SKM-1 treated with dmso at 0.1 percent for 144 hours (cell line): ENCODE data around the gene VWA3B.
"Not testable (repeated sequence)": the region's sequence is repeated elsewhere in the genome, so short reads cannot be mapped to it uniquely, and the experiment has no call there.

Experiments used
- DNase-seq: peaks from one replicate; lab custom pipeline; 2025; ENCODE audit not compliant: unreplicated experiment; lab: John Stamatoyannopoulos, UW

The VWA3B gene

GRCh38 chr2:98242003-98242402 is 155.0 kb downstream of the VWA3B start:
- DNase-seq = no peak

- DNase-seq = peak; percentile 32
Observed at GRCh38 chr2:98245491-98245890, 158.5 kb downstream of the VWA3B start.

GRCh38 chr2:98247383-98247782 is 160.4 kb downstream of the VWA3B start:
- DNase-seq = no peak

GRCh38 chr2:98252038-98252773 is 165.2 kb downstream of the VWA3B start:
- DNase-seq = peak; percentile 57

GRCh38 chr2:98253461-98254070 is 166.6 kb downstream of the VWA3B start:
- no peak for DNase-seq

DNA sequence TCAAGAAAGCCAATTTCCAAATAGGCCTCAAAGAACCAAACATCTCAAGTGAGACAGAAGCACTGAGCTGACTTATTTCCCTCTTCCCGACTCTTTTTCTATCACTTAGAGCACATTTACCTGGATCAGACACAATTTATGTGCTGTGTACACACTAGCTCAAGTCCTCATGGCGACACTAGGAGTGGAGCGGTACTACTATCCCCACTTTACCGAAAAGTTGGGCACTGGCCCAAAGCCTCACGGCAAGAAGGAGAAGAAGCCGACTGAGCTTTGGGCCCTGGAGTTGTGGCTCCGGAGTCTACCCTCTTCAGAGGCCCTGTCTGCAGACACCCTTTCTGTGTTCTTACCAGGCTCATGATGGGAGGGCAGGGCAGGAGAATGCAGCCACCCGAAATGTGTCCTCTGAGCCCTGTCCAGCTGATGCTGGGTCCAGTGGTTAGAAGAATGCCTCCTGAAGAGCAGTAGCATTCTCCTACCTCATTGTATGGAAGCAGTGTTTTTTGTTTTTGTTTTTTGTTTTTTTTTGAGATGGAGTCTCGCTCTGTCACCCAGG is 167.6 kb downstream of the VWA3B start:
- DNase-seq = no peak

GRCh38 chr2:98258906-98259305 is 171.9 kb downstream of the VWA3B start:
- no peak for DNase-seq

- DNase-seq = no peak
Observed at GRCh38 chr2:98263362-98263761, 176.4 kb downstream of the VWA3B start.

- DNase-seq = not testable (repeated sequence)
Observed at GRCh38 chr2:98268225-98268624, 181.3 kb downstream of the VWA3B start.

DNA sequence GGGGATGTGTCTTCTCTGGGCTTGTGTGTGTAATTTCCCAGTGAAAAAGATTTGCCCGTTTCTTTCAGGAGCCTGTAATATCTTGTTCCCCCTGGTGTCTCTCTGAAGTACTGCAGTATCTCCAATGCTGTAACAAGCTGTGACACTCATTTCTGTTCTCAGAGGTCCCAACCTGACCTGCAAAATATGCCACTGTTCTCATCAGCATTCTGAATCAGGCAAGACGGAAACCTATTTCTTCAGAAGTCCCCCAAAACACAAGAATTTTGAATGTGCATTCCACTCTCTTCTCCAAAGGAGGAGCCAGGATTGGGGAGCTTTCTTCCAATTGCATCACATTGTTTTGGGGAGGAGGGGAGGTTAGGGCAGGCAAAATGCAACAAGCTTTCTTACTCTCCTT is 182.3 kb downstream of the VWA3B start:
- DNase-seq = peak; percentile 67

DNA sequence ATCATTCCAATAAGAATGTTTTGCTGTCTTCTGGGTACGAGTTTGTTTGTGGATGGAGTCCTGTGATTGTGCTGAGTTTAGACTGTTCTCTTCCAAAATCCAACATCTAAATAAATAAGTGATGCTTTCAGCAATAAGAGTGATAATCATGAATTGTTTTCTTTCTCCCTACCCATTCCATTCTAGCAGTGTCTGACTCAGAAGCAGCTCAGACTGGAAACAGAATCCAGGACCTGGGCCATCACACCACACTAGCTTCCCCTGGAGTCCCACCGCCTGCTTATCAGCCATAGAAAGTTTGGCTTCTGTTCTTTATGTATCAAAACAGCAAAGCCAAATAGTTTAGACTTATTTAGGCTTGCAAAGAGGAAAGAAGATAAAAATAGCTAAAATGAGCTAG is 182.9 kb downstream of the VWA3B start:
- DNase-seq = no peak

GRCh38 chr2:98277162-98277859 is 190.3 kb downstream of the VWA3B start:
- DNase-seq = no peak

- DNase-seq = no peak
Observed at GRCh38 chr2:98278074-98278473, 191.1 kb downstream of the VWA3B start.

DNA sequence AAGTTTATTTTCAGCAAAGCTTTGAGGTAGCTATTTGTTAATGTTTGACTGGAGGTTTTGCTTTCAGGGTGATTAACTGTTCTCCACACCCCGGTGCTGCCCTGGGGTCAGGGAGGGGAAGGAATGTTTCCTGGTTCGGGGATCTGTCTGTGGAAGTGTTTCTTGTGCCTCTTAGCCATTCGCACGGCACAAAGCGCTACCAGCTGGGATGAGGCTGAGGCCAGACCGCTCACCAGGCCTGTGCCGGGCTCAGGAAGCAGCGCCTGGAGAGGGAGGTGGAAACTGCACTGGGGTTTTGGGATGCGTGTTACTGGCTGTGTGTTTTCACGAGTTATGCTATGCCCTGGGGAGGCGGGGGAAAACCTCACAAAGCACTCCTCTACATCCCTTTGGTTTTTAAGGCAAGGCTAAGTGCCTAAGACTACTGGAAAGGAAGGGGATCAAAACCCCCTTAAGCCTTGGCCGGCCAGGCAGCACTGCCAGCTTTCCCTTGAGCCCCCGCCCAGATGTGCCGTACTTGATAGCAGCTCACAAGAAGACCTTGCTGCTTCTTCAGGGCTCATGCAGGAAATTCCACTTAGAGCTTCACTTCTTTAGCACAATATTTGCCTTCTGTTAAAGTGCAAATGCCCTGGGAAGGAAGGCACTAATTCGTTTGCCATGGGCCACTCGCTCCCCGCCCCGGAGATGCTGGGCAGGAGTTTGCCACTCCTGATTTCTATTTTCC is 193.6 kb downstream of the VWA3B start:
- DNase-seq = no peak

- no peak for DNase-seq
Observed at GRCh38 chr2:98281607-98282006, 194.6 kb downstream of the VWA3B start.

DNA sequence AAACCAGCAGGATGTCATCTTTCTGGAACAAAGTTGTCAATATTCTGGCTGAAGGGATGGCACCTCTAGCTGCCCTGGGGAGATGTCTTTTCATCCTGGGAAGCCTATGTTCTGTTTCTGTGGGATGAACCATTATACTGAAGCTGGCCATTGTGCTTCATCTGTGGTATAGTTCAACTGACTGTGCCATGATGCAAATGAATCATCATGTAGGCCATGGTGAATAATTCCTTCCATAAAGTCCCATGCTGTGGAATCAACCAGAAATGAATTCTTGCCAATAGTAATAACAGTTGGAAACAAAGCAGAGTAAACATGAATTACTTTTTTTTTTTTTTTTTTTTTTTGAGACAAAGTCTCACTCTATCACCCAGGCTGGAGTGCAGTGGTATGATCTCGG is 195.1 kb downstream of the VWA3B start:
- DNase-seq = no peak

GRCh38 chr2:98293030-98293429 is 206.1 kb downstream of the VWA3B start:
- DNase-seq = no peak

- DNase-seq = no peak
Observed at GRCh38 chr2:98293931-98294687, 207.1 kb downstream of the VWA3B start.

DNA sequence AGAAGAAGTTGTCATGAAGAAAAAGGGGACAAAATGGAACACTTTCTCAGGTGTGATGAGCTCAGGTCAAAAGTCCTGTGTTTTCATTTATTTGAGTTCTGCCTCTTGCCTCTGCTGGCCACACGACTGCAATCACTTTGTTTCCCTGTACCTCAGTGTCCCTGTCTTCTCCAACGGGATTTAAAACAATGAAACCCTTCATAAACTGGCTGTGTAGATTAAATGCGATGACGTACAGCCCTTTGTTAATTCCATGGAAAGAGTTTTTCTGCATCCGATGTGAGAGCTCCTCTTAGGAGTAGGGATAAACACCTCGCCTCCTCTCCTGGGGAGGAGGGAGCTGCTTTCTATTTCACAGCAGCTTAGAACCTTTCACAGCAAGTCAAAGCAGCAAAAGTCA is 207.7 kb downstream of the VWA3B start:
- no peak for DNase-seq

GRCh38 chr2:98295275-98295674 is 208.3 kb downstream of the VWA3B start:
- no peak for DNase-seq
